HepG2 (cell line): ENCODE data around the gene TBC1D4. TPM values are rescaled to one million over a fixed set of nuclear protein-coding genes. Genes with fewer than 3 reads are reported as not detected.

Source experiments
- ATAC-seq: fragments of 200-7000 bp; cut with Tn5 transposase; 3 replicates; pipeline ENCODE4 v1.9.1; 2020; ENCODE audit warnings: mild to moderate bottlenecking, moderate library complexity
- BruUV-seq: library from RNA; stranded (reverse); fragments of 400-500 nt; replicated peaks from 2 replicates; lab custom pipeline; 2021; lab: Mats Ljungman, UMichigan
- CTCF ChIA-PET: fragments of 300-600 bp; formaldehyde crosslinking; extraction: SDS; loops from one replicate; lab custom pipeline; 2021; ENCODE audit warnings: low total read pairs, inconsistent platforms, low intra/inter-chr PET ratio; lab: Yijun Ruan, JAX
- POLR2A ChIA-PET: fragments of 350-600 bp; sonication (Branson Sonifier 250); formaldehyde crosslinking; loops from one replicate; lab custom pipeline; 2020; ENCODE audit warnings: antibody characterized with exemption, inconsistent platforms; lab: Yijun Ruan, JAX
- DNase-seq: peaks from one replicate; pipeline ENCODE4 v3.0.0-alpha.2; 2015; ENCODE audit warnings: low spot score
- FAIRE-seq: peaks from 3 replicates; lab custom pipeline; 2011; peaks lifted over from hg19 to GRCh38; lab: Jason Lieb, UNC
- H2AFZ ChIP-seq: one replicate; pipeline ENCODE4 v1.6.1; 2011; ENCODE audit warnings: low read length, inconsistent platforms
- H3K27ac ChIP-seq: fragments of 300-600 bp; 3 replicates; pipeline ENCODE4 v1.8.0; 2011; ENCODE audit warnings: mixed run types, mild to moderate bottlenecking, mixed read lengths, low read length, inconsistent platforms; ENCODE audit not compliant: insufficient read depth; ENCODE audit errors: extremely low read length
- H3K27me3 ChIP-seq, 2 experiments: fragments of 200-600 bp in 1 of 2; 2 replicates in 1 of 2; 3 replicates in 1 of 2; pipeline versions ENCODE4 v1.6.0 to v1.8.0; 2011; ENCODE audit warnings: low read length in 2 of 2, mild to moderate bottlenecking in 2 of 2, moderate library complexity in 2 of 2, inconsistent platforms in 1 of 2; ENCODE audit not compliant: insufficient read depth in 2 of 2, control insufficient read depth in 1 of 2
- H3K36me3 ChIP-seq, 2 experiments: fragments of 200-600 bp in 1 of 2; replicated peaks in 1 of 2; 2 replicates in 1 of 2; 3 replicates in 1 of 2; pipeline versions ENCODE4 v1.5.1 to v1.8.0; 2011; ENCODE audit warnings: low read length in 2 of 2, inconsistent platforms in 1 of 2; ENCODE audit not compliant: insufficient read depth in 2 of 2, control insufficient read depth in 1 of 2
- H3K4me1 ChIP-seq: 2 replicates; pipeline ENCODE4 v1.5.1; 2012; ENCODE audit warnings: low read length, inconsistent platforms; ENCODE audit not compliant: insufficient read depth
- H3K4me2 ChIP-seq: 2 replicates; pipeline ENCODE4 v1.6.0; 2011; ENCODE audit warnings: low read depth, low read length, inconsistent platforms
- H3K4me3 ChIP-seq, 3 experiments: fragments of 200-600 bp in 1 of 3; sonication (generic), shearing (Covaris generic) in 1 of 3; replicated peaks in 1 of 3; 2 replicates each; pipeline ENCODE4 v1.5.1; 2011 to 2016; ENCODE audit warnings: low read length in 3 of 3, inconsistent platforms in 2 of 3, low read depth in 2 of 3, mild to moderate bottlenecking in 2 of 3, control low read depth in 1 of 3, mixed read lengths in 1 of 3; ENCODE audit not compliant: insufficient read depth in 1 of 3
- H3K79me2 ChIP-seq: one replicate; pipeline ENCODE4 v1.6.1; 2011; ENCODE audit warnings: low read length, inconsistent platforms; ENCODE audit not compliant: insufficient read depth
- H3K9ac ChIP-seq: 2 replicates; pipeline ENCODE4 v1.6.0; 2011; ENCODE audit warnings: mild to moderate bottlenecking, low read depth, low read length, inconsistent platforms; ENCODE audit not compliant: insufficient read depth
- H3K9me3 ChIP-seq: 2 replicates; pipeline ENCODE4 v1.5.1; 2012; ENCODE audit warnings: mild to moderate bottlenecking, low read length
- H4K20me1 ChIP-seq: 2 replicates; pipeline ENCODE4 v1.6.0; 2011; ENCODE audit warnings: inconsistent platforms, mild to moderate bottlenecking, low read length, moderate library complexity; ENCODE audit not compliant: insufficient read depth
- CREBL2 ChIP-seq: sonication (generic); formaldehyde crosslinking; IDR thresholded peaks from 2 replicates; pipeline ENCODE4 v1.8.1; 2023; ENCODE audit warnings: missing genetic modification reagents, mild to moderate bottlenecking, borderline replicate concordance
- ZIK1 ChIP-seq: sonication (generic); formaldehyde crosslinking; IDR thresholded peaks from 2 replicates; pipeline ENCODE4 v1.5.0; 2020; ENCODE audit warnings: mild to moderate bottlenecking, low read depth, missing genetic modification reagents, borderline replicate concordance
- WGBS: methylation state at CpG from one replicate; pipeline ENCODE4 v1.1.6; 2017; ENCODE audit warnings: low lambda C conversion rate; 5-methylcytosine and 5-hydroxymethylcytosine counted together
- in situ Hi-C: cut with HindIII; loops from 2 replicates; pipeline ENCODE4 v1.10.0; 2017; ENCODE audit warnings: low pct_unique_long_range_greater_than_20kb; ENCODE audit not compliant: extremely low pct_ligation_motif_present
- intact Hi-C: fragments of 100-400 bp; cut with micrococcal nuclease; formaldehyde crosslinking; loops from one replicate; pipeline ENCODE4 v1.10.0; 2022; ENCODE audit not compliant: unreplicated experiment
- polyA plus RNA-seq, 8 experiments: library from polyadenylated mRNA; depleted of rRNA in 3 of 8; stranded (reverse) in 7 of 8; unstranded in 1 of 8; fragments of >200 nt; fragmentation: Illumina TruSeq in 4 of 8; extraction: Trizol in 4 of 8; gene quantifications; 2 replicates each; pipeline versions ENCODE4 v1.2.1 to v1.2.3, GENCODE V29; 2011 to 2016; ENCODE audit warnings: low read depth in 4 of 8, missing spikeins in 1 of 8, mixed read lengths in 1 of 8; ENCODE audit not compliant: insufficient read depth in 1 of 8
- total RNA-seq, 5 experiments: library from RNA; depleted of rRNA; stranded (reverse); fragments of >200 nt; fragmentation: Illumina TruSeq; extraction: Trizol; gene quantifications; 2 replicates each; pipeline ENCODE4 v1.2.3, GENCODE V29; 2016; ENCODE audit warnings: low read depth in 1 of 5

TBC1D4 gene
- total and polyA plus RNA-seq, 2 of the 13 experiments (the other 11 are each of a cell fraction or from before 2014, with no cell fraction given): 35.9 to 64.4 TPM

DNA sequence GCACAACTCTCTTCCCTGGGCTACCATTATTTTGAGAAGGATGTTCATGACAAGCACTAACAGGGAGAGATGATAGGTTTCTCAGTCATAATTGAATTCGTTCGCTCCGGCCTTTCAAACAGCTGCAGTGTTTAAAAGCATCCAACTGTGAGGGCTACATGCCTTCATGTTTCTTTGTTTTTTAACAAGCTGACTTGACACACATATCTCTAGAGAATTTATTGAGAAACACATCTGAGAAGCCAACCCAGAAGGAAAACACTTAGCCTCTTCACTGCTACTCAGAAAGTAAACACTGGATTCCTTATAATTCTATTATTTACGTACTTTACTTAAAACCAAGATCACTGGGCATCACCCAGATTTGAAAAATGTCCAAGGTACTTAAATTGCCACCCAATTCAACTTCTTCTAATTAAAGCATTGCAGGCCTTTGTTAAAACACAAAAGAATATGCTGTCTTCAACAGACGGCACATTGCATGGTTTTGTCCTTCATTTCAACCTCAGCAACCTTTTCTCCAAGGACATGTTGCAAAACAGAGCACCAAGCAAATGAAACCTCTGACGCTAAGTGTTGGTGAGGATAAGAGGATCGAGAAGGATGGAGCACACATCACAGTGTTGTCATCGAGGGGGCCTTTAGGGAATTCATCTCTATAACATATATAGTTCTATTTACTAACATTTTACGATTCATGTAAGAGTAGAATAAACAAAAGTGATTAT is 75.8 kb downstream of the TBC1D4 start:
- Histone ChIP-seq H3K9me3 (no peaks in the 10 kb centered on the region), H3K36me3 (no peaks in the 10 kb centered on the region), H3K27ac (no peak overlapping the region), H3K4me2 (no peak overlapping the region), H3K27me3 (no peaks in the 10 kb centered on the region), H3K79me2 (peaks cover 96% of the 10 kb centered on the region), H2AFZ (no peak overlapping the region), H3K4me3 (no peak overlapping the region), H3K9ac (no peak overlapping the region), H4K20me1 (peaks cover 17% of the 10 kb centered on the region), H3K4me1 (peaks cover 56% of the 10 kb centered on the region)
- in situ Hi-C loops: no loop called here
- intact Hi-C loops: no loop called here
- ChIA-PET CTCF (no interaction called here), POLR2A (no interaction called here)
- DNase-seq (no peak), FAIRE-seq (no peak), ATAC-seq (no peak)
- BruUV-seq: no TSS peak
- WGBS: 93% methylated on average over 9 of the region's 9 CpGs
- TF ChIP-seq CREBL2 (CRISPR knock-in tag): no peak

DNA sequence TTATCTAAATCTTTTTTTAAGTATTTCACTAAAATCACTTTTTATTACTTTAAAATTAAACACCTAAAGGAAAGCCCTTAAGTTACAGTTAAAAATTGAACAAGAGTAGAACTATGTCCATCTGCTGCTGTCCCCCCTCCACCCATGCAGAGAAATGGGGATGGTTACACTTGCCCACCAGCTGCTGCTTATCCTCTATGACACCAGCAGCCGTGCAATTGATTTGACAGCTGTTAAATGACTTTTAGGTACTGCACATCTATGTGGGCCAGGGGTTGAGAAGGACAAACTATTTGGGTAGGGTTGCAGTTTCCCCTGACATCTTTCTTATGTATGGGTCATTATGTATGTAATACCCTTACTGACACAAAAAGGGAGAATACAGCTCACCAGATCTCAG is 77.2 kb downstream of the TBC1D4 start:
- ATAC-seq (no peak), DNase-seq (no peak), FAIRE-seq (no peak)
- Histone ChIP-seq H3K27ac (no peak overlapping the region), H3K4me3 (no peak overlapping the region), H3K4me2 (no peak overlapping the region), H3K4me1 (peaks cover 67% of the 10 kb centered on the region), H4K20me1 (peaks cover 17% of the 10 kb centered on the region), H3K36me3 (no peaks in the 10 kb centered on the region), H2AFZ (no peak overlapping the region), H3K79me2 (peaks cover 97% of the 10 kb centered on the region), H3K9me3 (no peaks in the 10 kb centered on the region), H3K27me3 (no peaks in the 10 kb centered on the region), H3K9ac (no peak overlapping the region)
- ChIA-PET POLR2A (no interaction called here), CTCF (no interaction called here)
- 90% methylated on average over 1 of the region's 1 CpG for WGBS
- no TSS peak for BruUV-seq
- no peak for TF ChIP-seq ZIK1
- in situ Hi-C loops: no loop called here
- intact Hi-C loops: loop anchor here (5.0 kb wide), 2 partner anchors 38 to 78 kb away; partner anchors contain the start of gene TBC1D4
